NCI-H1048 (cell line): ENCODE measurements around the gene DRAP1.
"Not testable (repeated sequence)": the region's sequence is repeated elsewhere in the genome, so short reads cannot be mapped to it uniquely, and the experiment has no call there.

ENCODE experiments used
- DNase-seq: peaks from one replicate; lab custom pipeline; 2025; lab: John Stamatoyannopoulos, UW

DRAP1 gene

DNA sequence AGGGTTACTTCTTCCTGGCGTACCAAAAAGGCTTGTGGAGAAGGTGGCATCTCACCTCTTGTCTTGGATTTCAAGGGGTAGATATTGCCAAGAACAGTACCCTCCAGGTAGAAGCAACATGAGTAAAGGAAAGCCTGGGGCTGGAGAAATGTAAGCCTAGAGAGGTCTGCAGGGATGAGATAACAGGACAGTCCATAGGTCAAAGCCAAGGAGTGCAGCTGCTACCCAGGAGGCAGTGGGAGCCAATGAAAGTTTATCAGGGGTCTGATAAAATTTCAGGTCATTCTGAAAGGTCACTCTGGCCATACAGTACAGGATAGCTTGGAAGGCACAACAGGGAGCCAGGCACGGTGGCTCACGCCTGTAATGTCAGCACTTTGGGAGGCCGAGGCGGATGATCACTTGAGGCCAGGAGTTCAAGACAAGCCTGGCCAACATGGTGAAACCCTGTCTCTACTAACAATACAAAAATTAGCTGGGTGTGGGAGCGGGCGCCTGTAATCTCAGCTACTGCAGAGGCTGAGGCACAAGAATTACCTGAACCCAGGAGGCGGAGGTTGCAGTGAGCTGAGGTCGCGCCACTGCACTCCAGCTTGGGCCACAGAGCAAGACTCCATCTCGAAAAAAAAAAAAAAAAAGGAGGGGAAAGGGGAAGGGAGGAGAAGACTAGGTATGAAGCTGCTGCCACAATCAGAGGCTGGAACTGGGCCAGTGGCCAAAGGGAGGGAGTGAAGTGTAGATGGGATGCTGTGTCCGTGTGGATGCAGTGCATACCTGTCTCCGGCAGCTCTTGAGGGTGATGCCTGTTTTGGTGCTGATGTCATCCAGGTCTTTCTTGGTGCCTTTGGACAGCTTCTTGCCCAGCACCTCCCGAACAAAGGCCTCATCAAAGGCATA is 32.2 kb upstream of the DRAP1 start:
- DNase-seq, result no peak

DNA sequence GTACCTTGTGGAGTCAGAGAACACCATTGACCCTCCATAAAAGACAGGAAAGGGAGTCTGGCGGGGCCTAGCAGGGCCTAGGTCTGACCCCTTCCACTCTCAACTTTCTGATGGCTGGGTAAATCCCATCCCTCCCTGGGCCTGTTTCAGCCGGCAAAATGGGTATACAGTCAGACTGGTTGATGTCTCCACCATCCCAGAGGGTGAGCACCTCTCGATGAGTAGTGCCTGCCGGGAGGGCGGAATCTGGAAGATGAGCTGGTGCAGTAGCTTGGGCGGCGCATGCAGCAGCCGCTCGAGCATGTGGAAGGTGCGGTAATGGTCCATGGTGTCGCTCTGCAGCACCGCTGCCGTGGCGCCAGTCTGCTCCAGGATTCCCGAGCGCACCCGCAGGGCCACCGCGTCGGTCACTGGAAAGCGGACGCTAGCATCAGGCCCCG is 31.5 kb upstream of the DRAP1 start:
- DNase-seq, result no peak

DNA sequence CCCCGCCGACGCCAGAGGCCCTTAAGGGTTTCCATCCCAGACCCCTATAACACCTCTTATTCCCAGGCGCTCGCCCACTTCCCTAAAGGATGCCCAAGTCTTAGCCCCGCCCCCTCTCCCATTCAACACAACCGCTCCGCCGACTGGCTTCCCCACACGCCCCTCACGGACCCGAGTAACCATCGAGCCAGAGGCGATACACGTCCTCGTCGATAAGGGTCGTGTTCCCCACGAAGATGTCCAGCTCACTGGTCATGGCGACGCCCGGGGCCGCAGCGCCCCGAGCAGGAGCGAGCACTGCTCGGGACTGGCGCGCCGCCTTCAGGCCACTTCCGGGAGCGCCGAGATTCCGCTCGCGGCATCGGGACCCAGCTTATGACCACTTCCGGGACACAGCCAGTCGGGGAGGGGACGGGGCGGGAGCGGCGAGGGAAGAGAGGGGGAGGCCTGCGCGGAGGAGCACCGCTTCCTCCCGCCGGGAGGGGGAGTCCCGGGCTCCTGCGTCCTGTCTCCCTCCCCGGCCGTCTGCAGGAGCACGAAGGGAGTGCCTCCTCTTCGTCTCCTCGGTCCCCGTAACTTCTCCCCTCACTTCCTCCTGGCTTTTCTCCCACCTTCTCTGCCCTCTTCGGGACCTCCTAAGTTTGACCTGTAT is 30.9 kb upstream of the DRAP1 start, which contains the start of gene FIBP:
Gene FIBP, minus strand, starts transcription at position 309 of the 652 bp plus-strand sequence. Its CDS starts 53 bp downstream, at position 256.
- DNase-seq, result peak; percentile 89

DNA sequence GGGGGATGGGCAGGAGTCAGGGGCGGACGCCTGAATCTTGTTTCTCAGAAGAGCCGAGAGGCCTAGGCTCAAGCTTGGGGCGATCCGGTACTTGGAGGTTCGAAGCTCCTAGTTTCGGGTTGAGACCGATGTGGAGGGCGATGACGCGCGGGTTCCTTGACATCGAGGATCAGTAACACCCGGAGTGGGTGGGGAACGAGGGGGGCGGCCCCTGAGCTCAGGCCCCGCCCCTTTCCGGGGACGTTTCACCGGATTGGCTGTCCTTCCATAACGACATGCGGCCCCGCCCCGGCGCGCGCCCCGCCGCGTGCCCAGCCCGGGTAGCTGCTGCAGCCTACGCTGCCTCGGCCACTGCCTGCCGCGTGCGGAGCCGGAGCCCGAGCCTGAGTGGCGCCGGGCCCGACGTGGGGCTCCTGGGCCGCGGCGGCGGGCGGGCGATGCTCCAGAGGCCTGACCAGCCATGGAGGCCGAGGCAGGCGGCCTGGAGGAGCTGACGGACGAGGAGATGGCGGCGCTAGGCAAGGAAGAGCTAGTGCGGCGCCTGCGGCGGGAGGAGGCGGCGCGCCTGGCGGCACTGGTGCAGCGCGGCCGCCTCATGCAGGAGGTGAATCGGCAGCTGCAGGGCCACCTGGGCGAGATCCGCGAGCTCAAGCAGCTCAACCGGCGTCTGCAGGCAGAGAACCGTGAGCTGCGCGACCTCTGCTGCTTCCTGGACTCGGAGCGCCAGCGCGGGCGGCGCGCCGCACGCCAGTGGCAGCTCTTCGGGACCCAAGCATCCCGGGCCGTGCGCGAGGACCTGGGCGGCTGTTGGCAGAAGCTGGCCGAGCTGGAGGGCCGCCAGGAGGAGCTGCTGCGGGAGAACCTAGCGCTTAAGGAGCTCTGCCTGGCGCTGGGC is 28.7 kb upstream of the DRAP1 start, which contains the start of gene CCDC85B:
Gene CCDC85B, plus strand, starts transcription at position 350 of the 895 bp plus-strand sequence. Its CDS starts 111 bp downstream, at position 461.
- peak; percentile 87 for DNase-seq

DNA sequence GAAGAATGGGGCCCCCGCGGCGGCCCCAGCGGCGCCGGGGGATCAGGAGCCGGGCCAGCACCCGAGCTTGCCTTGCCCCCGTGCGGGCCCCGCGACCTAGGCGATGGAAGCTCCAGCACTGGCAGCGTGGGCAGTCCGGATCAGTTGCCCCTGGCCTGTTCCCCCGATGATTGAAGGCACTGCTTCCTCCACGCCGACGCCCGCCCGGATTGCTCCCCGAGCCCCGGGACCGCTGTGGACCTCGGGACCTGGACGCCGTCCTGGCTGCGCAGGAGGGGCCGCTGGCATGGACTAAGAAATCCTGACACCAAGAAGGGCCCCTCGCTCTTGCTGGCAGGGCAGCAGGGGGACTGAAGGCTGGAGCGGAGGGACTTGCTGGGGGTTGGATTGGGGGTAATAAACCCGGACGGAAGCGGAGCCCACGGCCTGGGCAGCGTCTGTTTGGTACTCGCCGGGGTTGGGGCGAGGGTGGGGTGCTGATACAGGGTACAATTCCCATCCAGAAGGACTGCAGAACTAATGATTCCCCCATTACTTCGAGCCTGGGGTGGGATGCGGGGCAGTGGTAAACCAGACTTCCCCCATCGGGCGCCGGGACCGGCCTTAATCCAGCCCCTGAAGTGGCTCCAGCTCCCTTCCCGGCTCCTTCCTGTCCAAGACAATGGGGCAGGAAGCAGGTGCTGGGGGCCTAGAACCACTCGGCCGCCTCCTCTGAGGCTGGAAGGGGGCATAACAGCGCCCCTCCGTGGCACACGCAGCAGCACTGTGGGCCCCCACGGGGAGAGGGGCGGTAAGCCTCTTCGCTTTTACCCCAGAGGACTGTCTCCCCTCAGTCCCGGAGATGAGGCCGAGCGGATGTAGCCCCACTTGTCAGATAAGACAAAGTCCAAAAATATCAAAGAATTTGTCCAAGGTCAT is 27.7 kb upstream of the DRAP1 start:
- DNase-seq, result no peak

DNA sequence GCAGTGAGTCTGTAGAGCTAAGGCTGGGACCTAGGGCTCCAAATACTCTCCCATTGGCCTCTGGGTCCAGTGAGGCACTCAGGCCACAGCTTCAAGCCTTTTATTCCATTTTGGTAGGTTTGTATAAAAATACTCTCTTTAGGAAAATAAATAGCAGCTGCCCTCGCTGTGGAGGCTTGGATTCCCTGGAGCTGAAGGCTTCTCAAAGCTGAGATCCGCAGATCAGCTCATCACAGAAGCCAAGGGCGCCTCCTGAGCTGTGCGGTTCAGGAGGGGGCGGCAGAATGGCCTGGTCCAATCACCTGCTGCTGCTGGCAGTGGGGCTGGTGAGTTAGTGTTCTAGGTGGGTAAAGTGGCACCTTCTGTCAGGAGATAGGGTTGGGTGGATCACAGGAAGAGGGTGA is 27.1 kb upstream of the DRAP1 start:
- DNase-seq, result not testable (repeated sequence)

DNA sequence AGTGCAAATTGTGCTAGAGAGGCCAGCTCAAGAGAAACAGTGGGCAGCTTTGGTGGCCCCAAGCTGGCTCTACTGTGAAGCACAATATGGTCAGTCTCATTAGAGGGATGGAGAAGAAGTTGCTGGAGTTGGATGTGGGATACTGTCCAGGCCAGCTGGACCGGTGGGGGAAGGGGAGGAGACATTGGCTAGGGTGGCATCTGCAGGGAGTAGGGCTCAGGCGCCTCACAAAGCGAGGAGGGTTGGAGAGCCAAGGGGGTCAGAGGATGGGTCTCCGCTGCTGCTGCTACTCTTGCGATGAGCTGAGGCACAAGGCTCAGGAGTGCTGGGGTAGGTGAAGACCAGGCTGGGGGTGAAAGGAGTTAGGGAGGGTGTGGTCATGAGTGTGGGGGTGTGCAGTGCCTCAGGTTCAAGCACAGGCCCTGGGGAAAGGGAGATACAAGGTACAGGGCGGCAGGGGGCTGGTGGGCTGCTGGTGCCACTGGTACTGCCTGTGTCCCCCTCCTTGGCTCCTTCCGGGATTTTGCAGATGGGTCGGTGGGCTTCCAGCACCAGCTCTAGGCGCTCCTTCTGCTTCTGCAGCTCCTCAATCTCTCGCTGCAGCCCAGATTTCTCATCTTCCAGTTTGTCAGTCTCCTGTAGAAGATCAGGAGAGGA is 26.4 kb upstream of the DRAP1 start:
- DNase-seq, result no peak

DNA sequence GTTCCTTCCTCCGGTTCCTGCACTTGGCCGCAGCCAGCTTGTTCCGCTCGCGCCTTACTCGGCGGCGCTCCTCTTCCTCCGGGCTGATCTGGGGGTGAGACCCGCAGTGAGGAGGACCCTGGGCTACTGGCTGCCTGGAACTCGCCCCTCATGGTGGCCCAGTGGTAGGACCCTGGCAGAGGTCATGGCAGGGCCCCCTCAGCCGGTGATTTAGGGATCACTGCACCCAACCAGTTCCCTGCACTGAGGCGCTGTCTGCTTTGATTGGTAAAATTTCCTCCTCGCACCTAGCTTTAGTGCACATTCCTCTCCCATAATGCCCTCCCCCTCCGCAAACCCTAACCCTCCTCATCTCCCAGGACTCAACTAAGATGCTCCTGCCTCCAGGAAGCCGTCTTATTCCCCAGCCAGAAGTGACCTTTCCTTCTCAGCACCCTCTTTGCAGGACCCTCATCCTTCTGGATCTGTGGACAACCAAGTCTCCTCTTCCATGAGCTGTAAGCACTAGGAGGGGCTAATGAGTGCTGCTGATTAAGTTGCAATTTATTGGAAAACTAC is 25.1 kb upstream of the DRAP1 start:
- no peak for DNase-seq

DNA sequence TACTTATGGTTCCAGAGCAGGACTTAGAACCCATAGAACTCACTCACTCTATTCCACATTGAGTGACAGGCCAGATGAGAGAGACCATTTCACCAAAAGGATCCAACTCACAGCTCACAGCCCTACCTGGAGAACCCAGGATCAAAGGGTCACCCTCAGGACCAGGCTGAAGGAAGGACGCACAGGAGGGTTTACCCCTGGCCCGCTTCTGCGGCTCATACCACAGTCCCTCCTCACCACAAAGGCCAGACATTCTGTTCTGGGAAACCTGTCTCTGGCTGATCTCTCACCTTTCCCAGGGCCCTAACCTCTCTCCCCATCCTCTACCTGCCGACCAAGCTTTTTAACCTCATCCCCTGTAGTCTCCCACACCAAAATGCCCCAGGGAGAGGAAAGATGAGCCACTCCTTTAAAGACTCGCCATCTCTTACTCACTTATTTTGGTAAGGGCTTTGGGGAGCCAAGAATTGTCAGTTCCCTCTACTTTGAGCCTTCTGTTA is 23.7 kb upstream of the DRAP1 start:
- DNase-seq, result no peak

DNA sequence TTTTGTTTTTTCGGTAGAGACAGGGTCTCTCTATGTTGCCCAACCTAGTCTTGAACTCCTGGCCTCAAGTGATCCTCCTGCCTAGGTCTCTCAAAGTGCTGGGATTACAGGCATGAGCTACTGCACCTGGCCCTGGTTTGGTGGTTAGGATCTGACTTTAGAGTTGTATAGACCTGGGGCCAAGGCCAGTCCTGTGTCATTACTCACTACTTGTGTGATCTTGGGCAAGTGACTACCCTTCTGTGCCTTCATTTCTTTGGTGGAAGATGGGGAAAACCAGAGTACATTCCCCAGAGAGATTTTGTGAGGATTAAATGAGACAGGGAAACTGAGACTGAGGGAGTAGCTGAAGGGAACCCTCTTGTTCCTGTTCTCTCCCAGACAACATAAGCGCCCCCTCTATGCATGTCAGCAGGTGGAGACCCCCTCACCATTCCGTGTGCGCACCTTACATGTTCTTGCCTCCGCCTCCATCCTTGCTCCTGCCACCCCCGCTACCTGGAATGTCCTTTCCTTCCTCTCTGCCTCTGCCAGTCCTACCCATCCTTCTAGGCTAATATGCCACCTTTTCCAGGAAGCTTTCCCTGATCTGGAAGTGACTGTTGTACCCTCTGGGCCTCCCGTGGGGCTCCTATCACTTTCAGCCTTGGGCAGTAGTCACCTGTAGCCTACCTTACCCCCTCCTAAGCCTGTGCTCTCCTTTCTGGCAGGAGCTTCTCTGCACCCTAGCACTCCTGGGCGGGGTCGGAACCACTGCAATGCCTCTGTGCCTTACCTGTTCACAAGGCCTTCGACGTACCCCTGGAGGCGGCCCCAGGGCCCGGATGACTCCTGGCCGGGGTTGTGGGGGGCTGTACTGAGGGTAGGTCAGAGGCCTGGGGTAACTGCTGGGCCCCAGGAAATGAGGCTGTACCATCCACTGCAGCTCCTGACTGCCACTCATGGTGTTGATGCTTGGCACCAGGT is 22.9 kb upstream of the DRAP1 start:
- DNase-seq, result no peak

DNA sequence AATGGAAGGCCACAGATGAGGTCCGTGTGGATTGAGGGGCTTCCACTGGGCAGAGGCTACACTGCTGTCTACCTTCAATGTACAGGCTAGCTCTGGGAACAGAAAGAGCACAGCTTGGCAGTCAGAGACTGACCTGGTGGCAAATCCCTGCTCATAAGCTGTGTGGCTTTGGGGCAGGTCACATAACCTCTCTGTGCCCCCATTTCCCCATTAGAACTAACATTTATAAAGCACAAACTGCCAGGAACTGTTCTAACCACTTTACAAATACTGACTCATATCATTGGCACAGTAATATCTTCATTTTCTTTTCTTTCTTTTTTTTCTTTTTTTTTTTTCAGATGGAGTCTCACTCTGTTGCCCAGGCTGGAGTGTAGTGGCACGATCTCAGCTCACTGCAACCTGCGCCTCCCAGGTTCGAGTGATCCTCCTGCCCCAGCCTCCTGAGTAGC is 22.2 kb upstream of the DRAP1 start:
- DNase-seq, result no peak

DNA sequence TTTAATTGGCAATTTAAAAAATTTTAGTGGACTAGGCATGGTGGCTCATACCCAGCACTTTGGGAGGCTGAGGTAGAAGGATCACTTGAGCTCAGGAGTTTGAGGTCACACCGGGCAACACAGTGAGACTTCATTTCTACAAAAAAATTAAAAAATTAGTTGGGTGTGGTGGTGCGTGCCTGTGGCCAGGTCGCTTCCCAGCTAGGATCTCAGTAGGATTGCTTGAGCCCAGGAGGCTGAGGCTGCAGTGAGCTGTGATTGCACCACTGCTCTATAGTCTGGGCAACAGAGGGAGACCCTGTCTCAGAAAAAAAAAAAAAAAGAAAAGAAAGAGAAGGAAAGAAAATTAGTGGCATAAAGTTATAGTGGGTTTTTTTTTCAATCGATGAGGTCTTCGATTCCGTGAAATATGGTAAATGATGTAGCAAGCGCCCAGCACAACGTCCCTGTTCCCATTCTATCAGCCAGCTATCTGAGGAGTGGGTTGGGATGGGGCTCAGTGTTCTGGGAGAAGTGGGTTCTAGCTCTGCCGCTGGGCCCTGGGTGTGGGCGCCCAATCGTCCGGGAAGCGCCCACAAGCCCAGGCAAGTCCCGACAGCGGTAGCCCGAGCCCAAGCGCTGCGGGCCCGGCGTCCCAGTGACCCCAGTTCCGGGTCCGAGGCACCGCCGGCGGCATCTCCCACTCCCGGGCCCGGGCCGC is 20.4 kb upstream of the DRAP1 start:
- DNase-seq, result no peak

DNA sequence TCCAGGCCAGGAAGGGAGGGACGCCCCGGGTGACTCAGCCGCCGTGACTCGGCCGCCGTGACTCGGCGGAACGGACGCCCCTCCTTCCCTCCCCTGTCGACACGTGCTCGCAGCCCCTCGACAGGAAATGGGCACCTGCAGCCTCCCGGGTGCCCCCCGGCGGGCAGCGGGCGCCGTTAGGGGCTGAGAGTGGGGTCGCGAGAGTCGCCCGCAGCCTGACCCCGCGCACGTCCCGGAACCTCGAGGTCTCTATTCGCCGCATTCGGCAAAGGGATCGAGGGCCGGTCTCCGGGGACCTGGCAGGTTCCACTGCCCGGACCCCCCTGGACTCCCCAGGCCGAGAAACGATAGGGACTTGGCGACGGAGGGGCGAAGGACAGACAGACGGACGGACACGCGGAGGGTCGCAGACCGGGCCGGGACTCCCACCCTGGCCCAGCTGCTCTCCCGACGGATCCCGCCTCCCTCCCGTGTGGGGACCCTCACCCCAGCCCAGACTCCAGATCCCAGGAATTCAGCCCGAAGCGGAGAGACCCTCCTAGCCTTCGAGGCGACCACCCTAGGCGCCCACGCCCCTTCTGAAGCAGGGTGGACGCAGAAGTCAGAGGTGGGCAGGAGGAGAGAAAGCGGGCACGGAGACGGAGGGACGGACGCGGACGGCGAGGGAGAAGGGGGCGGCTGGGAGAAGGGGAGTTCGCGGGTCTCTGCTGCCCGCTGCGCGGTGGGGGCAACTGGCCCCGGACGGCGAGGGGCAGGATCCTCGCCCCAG is 19.7 kb upstream of the DRAP1 start:
- DNase-seq, result no peak

DNA sequence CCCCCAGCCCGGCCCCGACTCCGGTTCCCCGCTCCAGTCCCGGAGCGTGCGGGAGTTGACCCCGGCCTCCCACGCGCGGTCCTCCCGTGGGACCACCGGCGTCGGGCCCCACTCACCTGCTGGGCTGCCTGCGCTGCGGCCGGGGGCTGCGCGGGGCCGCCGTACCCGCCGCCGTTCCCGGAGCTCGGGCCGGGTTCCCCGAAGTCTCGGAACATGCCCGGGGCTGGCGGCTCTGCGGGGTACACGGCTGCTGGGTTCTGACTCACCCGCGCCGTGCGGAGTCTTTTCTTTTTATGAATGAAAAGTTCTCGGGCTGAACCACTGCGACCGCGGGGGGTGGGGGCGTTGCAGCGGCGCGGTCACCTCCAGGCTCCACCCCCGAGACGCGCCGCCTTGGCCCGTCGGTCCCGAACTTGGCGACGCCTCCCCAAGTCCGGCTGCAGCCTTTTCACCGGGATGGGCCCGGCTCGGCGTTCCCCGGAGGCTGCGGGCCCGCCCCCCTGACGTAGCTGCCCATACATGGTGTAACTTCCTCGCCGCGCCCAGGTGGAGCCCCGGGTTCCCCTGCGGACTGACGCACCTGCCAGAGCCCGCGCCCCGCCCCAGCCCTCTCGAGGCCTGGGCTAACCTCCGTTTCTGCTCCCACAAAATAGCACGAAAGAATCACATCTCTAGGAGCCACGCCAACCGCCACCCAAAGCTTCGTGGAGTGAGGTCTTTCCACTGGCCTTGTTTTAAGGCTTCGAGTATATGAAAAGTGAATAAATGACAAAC is 18.9 kb upstream of the DRAP1 start, which contains the start of gene FOSL1:
Gene FOSL1, minus strand, starts transcription at position 264 of the 774 bp plus-strand sequence. Its CDS starts 49 bp downstream, at position 215.
- DNase-seq, result peak; percentile 72

DNA sequence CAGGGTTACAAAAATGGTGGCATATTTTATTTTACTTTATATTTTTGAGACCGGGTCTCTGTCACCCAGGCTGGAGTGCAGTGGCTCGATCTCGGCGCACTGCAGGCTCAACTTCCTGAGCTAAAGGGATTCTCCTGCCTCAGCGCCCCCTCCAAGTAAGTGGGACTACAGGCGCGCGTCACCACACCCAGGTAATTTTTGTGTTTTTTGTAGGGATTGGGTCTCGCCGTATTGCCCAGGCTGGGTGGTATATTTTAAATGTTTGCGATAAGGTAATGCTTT is 18.4 kb upstream of the DRAP1 start:
- no peak for DNase-seq

DNA sequence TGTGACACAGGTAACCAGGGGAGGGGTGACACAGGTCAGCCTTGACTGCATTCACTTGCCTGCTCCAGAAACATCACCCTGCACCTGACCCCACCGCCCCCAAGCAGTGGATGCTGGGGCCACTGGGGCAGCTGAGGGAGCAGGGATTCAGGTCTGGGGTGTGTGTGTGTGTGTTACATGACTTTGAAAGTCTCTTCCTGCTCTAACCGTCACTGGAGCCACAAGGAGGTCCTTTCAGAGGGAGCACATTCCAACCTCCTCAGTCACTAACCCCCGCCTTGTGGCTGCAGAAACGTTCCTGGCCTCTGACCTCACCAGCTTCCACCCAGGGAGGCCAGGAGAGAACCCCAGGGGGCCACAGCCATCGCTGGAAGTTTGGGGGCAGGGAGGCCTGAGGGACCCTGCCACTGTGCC is 16.2 kb upstream of the DRAP1 start:
- no peak for DNase-seq
